DMS53 treated with DMSO at 0.1 percent for 48 hours (cell line): ENCODE data around the gene TAS1R3.
"Not testable (repeated sequence)": the region's sequence is repeated elsewhere in the genome, so short reads cannot be mapped to it uniquely, and the experiment has no call there.

Experiments
- DNase-seq: peaks from one replicate; lab custom pipeline; 2025; ENCODE audit not compliant: unreplicated experiment; lab: John Stamatoyannopoulos, UW

The TAS1R3 gene

GRCh38 chr1:1307923-1308755 lies 22.9 kb upstream of the TAS1R3 start, which contains the start of the genes ACAP3 and PUSL1:
Gene ACAP3, minus strand, starts transcription at chr1:1307930. Its CDS starts 115 bp downstream, at chr1:1307815.
Gene PUSL1, plus strand, starts transcription at chr1:1308597. Its CDS starts 47 bp downstream, at chr1:1308644.
- DNase-seq = peak; percentile 93

DNA sequence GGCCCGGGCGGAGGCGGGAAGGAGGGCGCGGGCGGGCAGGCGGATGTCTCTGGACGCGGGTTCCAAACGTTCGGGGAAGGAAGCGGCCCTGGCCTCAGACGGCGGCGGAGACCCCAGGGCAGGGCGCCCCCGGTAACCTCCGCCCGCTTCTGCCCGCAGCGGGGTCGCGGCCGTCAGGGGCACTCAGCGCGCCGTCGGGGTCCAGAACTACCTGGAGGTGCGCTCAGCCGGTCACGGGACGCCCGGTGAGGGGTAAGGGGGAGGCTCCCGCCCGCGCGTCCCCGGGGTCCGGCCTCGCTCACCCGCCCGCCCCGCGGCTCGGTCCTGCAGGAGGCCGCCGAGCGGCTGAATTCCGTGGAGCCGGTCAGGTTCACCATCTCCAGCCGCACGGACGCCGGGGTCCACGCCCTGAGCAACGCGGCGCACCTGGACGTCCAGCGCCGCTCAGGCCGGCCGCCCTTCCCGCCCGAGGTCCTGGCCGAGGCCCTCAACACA lies 22.3 kb upstream of the TAS1R3 start:
- DNase-seq = no peak

- peak; percentile 46 for DNase-seq
These were observed 21.6 kb upstream of the TAS1R3 start for GRCh38 chr1:1309251-1310108.

DNA sequence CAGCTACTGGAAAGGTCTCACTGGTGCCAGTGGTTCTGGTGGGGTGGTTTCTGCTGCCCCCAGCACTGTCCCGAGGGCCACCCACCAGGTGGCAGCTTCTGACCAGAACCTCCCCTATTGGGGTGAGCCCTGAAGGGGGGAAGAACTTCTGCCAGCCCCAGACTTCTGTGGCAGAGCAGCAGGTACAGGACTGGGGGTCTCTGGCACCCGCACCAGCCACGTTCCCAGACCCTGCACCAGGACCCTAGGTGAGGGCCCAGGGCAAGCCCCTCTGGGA lies 21.0 kb upstream of the TAS1R3 start:
- DNase-seq = no peak

GRCh38 chr1:1310476-1311053 lies 20.5 kb upstream of the TAS1R3 start:
- DNase-seq = no peak

DNA sequence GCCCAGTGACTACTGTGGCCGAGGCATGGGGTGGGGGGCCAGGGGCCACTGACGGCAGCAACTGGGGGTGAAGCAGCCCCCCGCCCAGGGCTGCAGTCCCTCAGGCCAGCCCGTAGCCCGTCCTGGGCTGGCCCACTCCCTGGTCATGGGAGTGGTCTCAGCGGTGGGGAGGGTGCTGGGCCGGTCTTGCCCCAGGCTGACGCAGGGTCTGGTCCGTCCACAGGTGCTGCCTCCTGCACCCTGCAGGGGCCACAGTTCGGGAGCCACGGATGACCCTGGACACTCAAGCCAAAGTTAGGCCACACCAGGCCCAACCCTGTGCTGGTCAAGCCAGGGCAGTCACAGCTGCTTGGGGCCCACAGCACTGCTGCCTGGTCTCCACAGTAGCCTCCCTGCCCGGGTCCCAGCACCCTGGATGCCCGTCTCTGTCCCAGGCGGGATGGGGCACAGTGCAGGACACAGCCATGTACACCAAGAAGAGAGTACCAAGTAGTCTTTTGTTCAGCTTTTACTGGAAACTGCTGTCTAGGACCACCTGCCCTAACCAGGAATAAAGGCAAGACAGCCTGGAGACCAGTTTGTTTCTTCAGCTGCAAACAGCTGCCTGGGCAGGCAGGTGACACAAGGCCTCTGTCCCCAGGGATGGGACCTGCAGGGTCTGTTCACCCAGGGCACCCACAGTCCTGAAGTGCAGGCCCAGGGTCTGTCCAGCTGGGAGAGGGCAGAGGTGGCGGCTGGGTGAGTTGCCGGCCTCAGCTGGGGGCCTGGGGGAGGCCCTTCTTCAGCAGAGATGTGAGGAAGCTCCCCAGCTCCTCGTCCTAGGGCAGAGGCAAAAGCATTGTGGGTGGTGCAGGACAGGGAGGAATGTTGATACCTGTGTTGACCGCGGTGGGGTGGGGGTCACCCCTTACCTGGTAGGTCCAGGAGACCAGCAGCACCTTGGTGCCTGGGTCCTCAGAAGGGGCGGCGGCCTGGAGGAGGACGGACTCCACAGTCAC lies 19.7 kb upstream of the TAS1R3 start:
- DNase-seq = no peak

- no peak for DNase-seq
These were observed 18.4 kb upstream of the TAS1R3 start for GRCh38 chr1:1312450-1313314.

- DNase-seq = no peak
These were observed 17.4 kb upstream of the TAS1R3 start for GRCh38 chr1:1313500-1314236.

DNA sequence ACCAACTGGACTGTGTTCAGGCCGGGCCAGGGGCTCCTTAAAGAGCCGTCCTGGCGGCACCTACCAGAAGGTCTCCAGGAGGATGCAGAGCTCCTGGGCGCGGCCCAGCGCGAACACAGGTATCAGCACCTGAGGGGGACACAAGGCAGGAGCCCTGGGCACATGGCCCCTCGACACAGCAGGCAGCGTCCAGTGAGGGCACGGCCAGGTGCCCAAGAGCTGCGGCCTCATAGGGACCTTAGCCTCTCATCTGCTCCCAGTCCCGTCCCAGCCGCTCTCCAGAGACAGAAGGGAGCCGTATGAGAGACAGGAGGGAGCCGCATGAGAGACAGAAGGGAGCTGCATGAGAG lies 16.9 kb upstream of the TAS1R3 start:
- no peak for DNase-seq

- DNase-seq = no peak
These were observed 16.3 kb upstream of the TAS1R3 start for GRCh38 chr1:1314678-1315335.

DNA sequence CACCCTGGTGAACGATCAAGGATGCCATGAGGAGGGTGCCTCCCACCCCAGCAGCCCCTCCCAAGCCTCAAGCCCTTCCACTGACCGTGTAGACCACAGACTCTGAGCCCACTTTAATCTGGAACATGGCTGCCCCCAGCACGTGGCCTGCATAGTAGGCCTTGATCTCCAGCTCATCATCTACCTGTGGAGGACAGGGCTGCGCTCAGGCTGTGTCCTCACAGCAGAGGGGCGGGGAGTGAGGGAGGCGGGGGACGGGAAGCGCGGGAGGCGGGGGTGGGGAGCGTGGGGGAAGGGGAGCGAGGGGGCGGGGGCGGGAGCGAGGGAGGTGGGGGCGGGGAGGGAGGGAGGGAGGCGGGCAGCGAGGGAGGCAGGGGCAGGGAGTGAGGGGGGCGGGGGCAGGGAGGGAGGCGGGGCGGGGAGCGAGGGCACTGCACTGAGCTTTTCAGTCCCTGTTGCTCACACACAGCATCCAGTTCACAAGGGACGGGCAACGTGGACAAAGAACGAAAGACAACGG lies 15.6 kb upstream of the TAS1R3 start:
- no peak for DNase-seq

- not testable (repeated sequence) for DNase-seq
These were observed 14.9 kb upstream of the TAS1R3 start for GRCh38 chr1:1316199-1316598.

GRCh38 chr1:1317420-1317819 lies 13.7 kb upstream of the TAS1R3 start:
- DNase-seq = no peak

DNA sequence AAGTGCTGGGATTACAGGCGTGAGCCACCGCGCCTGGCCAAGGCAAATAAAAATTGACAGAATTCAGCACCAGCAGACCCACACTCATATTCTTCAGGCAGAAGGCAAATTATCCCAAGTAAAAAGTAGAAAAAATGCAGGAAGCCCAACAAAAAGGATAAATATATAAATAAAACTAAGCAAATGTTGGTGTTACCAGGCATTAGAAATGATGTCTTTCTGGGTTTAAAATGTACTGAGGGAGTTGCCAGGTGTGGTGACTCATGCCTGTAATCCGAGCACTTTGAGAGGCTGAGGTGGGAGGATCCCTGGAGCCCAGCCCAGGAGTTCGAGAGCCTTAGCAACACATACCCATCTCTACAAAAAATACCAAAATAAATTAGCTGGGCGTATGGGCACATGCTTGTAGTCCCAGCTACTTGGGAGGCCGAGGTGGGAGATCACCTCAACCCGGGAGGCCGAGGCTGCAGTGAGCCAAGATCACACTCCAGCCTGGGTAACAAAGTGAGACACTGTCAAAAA lies 12.9 kb upstream of the TAS1R3 start:
- peak; percentile 83 for DNase-seq

DNA sequence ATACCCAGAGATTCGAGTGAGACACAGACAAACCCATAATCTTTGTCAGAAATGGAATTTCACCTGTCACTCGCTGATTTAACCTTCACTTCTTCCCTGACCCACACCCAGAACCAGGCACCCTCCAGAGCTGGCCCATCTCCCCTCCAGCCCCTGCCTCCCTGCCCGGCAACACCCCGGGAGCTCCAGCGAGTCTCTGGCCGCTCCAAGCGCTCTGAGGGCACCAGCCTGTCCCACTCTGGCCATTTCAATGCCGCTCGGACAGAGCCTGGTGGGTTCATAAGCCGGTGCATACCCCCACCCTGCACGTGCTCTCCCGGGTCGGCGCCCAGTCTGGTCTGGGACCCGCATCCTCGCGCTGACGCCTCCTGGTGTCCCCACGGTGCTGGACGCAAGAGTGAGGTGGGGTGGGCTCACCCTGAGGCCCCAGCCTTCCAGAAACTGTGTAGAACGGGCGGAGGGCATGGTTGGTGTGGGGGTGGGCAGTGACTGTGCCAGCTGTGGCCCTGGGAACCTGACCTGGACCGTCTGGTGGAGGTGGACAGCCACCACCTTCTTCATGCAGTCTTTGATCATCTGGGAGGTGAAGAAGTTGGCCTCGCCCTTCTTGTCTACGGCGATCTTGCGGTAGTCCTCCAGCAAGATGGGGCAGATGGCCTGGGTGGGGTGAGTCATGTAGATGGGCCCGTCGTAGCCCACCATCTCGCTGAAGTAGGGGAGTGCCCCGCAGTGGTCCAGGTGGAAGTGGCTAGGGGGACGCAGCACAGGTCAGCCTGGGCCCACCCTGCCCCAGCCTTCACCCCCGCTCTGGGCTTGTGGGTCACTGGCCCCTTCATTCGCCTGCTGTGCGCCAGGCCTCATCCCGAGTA lies 12.1 kb upstream of the TAS1R3 start:
- no peak for DNase-seq

DNA sequence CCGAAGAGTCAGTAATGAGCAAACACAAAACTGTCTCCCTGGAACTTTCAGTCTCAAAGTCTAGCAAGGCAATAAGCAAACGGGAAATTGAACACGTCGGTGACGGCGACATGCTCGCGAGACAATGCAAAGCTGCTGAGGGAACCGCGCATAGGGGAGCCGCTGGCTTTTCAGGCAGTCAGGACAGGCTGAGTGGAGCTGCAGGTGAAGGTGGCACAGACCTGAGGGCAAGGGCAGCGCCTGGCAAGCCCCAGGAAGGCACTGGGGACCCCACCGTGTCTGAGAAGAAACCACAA lies 11.5 kb upstream of the TAS1R3 start:
- no peak for DNase-seq
